Activated T-helper 1 cell treated with Interleukin-2 at 50 U/mL for 16 hours (primary cell): Measurements from ENCODE around the gene ACAP2.

Experiments used
- DNase-seq: peaks from one replicate; pipeline ENCODE4 v3.0.0-alpha.2; 2020; ENCODE audit warnings: low read depth

Gene ACAP2

GRCh38 chr3:195259475-195260279 lies 183.1 kb downstream of the ACAP2 start:
- DNase-seq = peak; percentile 81

DNA sequence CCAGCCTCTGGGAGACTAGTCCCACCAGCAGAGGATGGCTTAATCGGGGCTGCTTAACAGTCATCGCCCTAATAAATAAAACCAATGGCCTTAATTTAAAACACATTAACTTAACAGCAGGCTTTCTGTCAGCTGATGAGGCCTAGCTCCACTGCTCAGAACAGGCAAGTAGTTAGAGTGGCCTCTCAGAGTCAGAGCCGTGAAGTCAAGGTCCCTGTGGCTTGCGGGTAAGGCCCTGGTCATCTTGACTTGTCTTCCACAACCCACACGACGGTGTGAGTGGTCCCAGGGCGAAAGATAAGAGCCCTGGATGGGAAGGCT lies 183.7 kb downstream of the ACAP2 start:
- no peak for DNase-seq

DNA sequence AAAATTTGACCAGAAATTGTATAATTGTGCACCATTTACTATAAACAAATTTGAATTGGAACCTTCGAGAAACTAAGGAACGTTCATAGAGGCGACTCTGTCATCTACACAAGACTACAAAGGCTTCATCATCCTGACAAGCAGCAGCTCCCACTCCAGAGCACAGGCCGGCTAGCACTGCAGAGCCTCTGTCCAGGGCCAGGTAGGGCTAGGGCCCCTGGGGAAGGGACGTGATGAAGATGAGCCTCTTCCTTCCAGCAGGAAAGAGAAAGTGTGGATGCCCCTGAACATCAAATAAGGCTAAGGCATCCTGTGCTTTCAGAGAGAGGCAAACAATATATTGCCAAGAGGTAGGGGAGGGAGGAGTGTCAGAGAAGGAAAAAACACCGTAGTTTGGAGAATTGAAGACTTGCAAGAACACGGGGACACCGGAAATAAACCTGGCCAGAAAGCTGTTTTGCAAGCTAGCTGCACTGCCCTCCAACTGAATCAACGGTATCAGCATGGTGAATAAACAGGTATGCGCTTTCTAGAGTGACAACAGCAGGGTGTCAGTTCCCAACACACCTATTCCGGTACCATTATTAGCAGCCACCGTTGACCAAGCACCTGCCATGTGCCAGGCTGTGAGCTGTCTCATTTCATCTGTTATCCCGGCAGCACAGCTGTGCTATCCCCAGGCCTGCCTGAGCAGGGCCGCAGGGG lies 184.2 kb downstream of the ACAP2 start:
- DNase-seq = no peak

DNA sequence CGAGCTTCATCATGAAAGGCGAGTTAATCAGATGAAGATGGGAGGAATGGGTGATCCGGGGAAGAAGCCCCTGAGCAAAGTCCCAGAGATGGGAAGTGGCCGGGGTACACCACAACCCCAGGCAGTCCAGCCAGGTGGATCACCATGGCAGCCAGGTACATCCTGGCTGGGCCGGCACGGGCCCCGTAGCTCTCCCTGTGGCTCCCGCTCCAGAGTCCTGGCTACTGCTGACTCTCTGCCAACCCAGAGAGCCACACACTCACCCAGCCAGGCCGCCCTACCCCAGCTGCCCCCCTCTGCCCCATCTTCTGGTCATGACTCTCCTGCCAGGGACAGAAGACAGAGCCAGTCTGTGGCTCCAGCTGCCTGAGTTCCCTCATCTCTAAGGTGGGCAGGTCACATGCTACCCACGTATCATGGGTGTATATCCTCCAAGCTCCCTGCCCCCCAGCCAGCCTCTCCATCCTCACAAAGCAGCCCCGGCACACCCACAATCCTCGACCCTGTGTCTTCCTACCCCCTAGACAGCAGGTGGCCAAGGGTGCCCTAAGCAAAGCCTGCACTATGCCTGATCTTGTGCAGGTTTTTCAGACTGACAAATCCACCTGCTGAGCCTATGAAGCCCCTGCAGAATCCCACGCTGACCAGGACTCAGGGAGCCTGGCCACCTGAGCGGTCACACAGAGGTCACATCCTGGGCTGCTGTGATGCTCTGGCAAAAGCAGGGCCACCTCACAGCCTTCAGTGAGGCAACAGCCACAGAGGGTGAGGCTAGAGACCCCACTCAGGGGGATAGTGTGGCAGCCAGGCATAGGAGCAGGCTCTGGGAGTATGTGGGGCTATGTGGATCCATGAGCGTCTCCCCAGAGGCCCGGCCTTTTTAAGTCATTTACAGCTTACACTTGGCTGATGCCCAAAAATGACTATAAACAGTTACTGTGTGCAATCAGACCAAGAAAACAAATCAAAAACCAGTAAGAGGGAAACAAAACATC lies 185.1 kb downstream of the ACAP2 start:
- no peak for DNase-seq

DNA sequence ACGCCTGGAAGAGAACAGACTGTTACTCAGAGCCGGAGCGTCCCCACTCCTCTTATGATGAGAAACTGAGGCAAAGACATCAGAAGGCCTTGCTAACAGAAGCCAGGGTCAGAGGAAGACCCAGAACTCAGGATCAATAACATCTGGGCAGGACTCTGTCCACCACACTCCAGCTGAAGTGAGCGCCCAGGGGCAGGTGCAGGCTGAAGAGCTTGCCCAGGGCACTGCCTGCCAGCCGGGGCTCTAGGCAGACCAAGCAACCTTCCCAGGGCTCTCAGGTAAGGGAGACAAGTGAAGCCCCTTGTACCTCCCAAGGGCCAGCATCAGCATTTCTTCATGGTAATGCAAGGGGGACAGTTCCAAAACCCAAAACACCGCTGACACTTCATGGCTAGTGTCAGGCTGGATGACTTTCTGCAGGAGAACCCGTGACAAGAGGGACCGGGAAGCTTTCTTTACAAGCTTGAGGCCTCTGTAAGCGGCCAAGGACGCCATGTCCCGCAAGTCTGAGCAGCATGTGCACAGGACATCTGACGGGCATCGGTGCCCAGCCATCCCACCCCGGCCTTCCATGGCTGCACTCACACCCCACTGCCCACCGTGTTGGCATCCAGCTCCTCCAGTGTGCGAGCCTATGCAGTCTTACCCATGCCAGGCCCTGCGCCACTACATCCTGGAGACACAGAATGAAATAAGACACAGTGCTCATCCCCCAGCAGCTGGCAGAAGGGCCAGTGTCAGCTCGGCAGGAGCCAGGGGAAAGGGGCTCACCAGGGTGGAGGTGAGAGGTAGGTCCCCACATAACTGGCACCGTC lies 186.0 kb downstream of the ACAP2 start:
- no peak for DNase-seq

- DNase-seq = no peak
Measured at GRCh38 chr3:195255571-195256501, 187.0 kb downstream of the ACAP2 start.

- DNase-seq = no peak
Measured at GRCh38 chr3:195255176-195255500, 187.7 kb downstream of the ACAP2 start.

DNA sequence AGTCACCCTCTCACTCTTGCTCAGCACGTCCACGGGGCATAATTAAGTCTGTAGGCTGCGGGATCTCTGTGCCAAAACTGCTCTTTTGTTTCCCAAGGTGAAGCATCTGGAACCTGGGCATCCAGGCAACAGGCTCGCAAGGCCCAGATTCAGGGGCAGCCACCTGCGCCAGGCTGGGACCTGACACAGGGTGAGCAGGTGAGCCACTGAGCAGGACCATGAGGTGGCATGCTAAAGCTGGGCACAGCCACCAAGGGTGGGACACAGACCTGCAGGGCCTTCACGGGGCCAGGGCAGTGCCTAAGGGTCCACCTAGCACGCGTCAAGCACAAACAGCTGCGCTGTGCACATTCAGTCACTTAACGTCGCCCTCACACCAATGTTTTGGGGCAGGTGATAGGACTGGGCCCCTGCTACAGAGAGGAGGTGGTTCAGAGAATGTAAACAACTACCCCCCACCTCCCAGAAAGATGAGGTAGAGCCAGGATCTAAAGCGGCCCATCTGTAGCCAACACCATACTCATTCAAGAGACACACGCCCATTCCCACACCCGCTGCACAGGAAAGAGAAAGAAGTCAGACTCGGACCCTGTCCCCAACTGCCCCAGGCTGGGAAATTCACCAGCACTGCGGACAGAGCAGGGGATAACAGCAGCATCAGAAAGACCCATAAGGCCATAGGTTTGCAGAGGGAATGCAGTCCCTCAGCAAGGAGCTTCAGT lies 188.2 kb downstream of the ACAP2 start:
- no peak for DNase-seq

- DNase-seq = no peak
Measured at GRCh38 chr3:195253923-195254432, 188.8 kb downstream of the ACAP2 start.

GRCh38 chr3:195251336-195252065 lies 191.3 kb downstream of the ACAP2 start:
- DNase-seq = no peak

- DNase-seq = no peak
Measured at GRCh38 chr3:195250473-195251251, 192.2 kb downstream of the ACAP2 start.

DNA sequence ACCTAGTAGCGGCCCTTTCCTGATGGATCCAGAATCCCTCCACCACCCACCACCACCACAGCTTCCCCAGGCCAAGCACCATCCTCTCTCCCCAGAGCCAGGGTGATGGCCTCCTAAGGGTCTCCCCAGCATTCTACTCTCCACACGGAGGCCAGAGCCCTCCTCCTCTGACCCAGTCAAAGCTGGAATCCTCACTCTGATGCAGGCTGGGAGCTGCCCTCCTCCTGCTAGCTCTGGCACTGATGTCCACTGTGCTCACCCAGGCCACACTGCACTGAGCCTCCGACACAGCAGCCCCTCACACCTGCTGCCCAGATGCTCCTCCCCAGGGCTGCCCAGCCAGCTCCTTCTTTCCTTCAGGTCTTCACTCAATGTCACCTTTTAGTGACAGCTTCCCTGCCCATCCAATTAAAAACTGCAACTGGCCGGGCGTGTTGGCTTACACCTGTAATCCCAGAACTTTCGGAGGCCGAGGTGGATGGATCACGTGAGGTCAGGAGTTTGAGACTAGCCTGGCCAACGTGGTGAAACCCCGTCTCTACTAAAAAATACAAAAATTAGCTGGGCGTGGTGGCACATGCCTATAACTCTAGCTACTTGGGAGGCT lies 192.9 kb downstream of the ACAP2 start:
- DNase-seq = no peak

DNA sequence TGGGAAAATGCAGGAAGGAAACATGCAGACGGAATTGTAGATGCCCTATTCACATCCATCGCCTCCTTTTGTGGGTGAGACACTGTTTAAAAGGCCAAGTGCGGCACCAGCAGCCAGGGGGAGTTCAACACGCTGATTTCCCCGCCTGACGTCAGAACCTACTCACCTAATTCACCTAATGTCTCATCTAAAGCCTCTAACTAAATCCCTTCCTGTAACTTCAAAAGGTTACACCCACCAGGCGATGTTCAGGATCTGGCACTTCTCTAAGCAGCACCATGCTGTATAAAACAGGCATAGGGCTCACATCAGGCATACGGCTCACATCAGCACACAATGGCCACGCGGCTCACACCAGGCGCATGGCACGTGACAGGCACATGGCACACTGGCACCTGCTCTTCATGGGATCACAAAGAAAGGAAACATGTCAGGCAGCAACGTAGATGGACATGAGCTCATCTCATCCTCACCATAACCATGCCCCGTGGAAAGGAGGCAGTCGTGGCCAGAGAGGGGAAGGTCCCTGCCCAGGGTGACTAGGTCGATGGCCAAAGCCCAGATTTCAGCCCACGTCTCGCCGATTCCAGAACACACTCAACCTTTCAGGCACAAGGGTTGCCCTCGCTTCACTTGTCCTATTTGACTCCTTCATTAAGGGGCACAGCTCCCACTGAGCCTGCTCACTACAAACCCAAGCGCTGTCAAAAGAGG lies 193.6 kb downstream of the ACAP2 start:
- no peak for DNase-seq

DNA sequence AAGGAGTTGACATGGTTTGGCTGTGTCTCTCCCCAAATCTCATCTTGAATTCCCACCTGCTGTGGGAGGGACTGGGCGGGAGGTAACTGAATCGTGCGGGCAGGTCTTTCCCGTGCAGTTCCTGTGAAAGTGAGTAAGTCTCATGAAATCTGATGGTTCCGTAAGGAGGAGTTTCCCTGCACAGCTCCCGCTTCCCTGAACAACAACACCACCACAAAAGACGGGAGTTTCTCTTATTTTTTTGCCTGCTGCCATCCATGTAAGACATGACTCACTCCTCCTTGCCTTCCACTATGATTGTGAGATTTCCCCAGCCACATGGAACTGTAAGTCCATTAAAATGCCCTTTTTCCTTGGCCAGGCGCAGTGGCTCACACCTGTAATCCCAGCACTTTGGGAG lies 194.5 kb downstream of the ACAP2 start:
- no peak for DNase-seq

DNA sequence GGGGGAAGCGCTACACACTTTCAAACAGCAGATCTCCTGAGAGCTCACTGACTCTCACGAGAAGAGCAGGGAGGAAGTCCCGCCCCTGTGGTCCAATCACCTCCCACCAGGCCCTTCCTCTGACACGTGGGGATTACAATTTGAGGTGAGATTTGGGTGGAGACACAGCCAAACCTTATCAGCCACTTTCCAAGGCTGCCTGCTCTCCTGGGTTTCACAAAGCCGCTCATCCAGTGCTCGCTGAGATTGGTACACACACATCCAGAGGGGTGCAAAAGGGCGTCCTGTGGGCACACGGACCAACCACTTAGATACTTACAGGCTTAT lies 195.0 kb downstream of the ACAP2 start:
- no peak for DNase-seq

DNA sequence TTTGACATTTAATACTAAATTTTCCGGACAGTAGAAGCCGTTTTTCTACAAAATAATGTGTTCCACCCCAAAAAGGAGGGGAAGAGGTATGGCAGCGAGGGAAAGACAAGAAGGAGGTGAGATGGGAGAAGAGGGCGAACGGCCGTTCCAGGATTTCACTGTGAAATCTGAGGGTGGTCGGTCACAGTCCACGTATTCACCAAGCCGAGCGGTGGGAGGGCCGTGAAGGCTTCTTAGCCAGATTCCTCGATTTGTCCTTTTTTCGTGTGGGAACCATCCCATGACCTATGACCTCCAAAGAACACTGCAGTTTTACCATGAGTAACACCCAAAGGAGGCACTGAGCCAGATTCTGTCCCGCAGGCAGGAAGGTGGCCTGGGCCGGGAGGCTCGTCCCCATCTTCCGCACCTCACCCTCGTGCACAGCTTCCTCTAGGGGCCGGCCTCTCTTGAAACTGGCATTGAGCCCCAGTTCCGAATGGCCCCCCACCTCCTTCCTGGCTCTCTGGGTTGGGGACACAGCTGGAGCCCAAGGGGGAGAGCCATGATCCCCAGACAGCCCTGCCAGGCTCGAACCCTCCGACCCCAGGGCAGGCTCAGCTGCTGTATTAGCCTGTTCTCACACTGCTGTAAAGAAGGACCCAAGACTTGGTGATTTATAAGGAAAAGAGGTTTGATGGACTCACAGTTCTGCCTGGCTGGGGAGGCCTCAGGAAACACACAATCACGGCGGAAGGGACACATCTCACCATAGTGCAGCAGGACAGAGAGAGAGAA lies 195.5 kb downstream of the ACAP2 start:
- no peak for DNase-seq

DNA sequence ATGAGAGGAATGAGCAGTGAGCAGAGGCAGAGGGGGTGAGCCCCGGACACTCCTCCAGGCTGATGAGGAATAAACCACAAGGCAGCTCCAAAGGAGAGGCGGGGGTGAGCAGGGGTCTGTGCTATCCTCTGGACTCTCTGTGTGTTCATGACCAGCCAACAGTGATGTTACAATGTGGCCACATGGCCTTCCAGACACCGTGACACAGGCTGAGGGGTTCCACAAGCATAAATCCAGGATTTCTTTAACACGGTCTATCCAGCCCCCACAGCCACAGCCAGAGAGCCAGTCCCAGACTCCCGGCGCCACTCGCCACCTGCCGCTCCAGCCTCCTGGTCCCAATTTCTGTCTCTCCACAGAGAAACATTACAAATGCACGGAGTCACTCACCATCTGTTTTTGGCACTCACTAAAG lies 196.2 kb downstream of the ACAP2 start:
- no peak for DNase-seq
